Sigmoid colon (tissue), 4 donors: ENCODE data around the gene PARP12.

Source experiments
- EP300 ChIP-seq, 4 donors: sonication (generic); formaldehyde crosslinking; IDR thresholded peaks; one replicate each; pipeline ENCODE4 v1.6.1; 2017; ENCODE audit warnings: antibody characterized with exemption in 4 of 4
- POLR2A ChIP-seq, 2 donors: fragments of 450-650 bp; IDR thresholded peaks; one replicate each; pipeline ENCODE4 v1.6.1; 2016; ENCODE audit warnings: antibody characterized with exemption in 2 of 2, mild to moderate bottlenecking in 2 of 2, moderate library complexity in 2 of 2
- POLR2AphosphoS5 ChIP-seq, 4 donors: sonication (generic); formaldehyde crosslinking; IDR thresholded peaks; one replicate each; pipeline ENCODE4 v1.6.1; 2017; ENCODE audit warnings: antibody characterized with exemption in 4 of 4
- TF ChIP-seq, protein P1 (sequence below), 4 experiments: fragments of 450-650 bp in 3 of 4; fragments of 200-600 bp in 1 of 4; IDR thresholded peaks; one replicate each; pipeline ENCODE4 v1.5.1; 2016 to 2019; ENCODE audit warnings: antibody characterized with exemption in 4 of 4, mild to moderate bottlenecking in 3 of 4, moderate library complexity in 2 of 4

DNA sequence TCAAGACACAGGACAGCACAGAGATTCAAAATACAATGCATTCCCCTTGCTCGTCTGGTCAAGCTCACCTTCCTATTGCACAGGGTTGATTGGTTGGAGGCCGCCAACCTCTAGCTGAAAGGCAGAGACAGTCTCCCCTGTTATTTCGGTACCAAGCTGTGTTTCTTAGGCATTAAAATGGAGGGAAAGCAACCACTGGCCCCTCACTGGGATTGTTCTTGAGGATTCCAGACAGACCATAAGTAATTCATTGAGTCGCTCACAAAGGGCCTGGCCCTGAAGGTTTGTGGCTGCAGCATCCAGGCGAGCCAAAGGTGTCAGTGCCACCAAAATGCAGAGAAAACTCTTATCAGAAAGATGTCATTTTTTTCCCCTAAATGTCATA lies 81.2 kb downstream of the PARP12 start:
- TF ChIP-seq POLR2A (IDR thresholded peaks at IDR 0.05): no peak
- TF ChIP-seq, protein P1, sequence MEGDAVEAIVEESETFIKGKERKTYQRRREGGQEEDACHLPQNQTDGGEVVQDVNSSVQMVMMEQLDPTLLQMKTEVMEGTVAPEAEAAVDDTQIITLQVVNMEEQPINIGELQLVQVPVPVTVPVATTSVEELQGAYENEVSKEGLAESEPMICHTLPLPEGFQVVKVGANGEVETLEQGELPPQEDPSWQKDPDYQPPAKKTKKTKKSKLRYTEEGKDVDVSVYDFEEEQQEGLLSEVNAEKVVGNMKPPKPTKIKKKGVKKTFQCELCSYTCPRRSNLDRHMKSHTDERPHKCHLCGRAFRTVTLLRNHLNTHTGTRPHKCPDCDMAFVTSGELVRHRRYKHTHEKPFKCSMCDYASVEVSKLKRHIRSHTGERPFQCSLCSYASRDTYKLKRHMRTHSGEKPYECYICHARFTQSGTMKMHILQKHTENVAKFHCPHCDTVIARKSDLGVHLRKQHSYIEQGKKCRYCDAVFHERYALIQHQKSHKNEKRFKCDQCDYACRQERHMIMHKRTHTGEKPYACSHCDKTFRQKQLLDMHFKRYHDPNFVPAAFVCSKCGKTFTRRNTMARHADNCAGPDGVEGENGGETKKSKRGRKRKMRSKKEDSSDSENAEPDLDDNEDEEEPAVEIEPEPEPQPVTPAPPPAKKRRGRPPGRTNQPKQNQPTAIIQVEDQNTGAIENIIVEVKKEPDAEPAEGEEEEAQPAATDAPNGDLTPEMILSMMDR (IDR thresholded peaks at IDR 0.05): no peak
- no peak for TF ChIP-seq POLR2AphosphoS5 (IDR thresholded peaks at IDR 0.05)
- TF ChIP-seq EP300 (IDR thresholded peaks at IDR 0.05): no peak
